ENCODE measurements around the gene TRMO. TPM values are rescaled to one million over a fixed set of nuclear protein-coding genes. Genes with fewer than 3 reads are reported as not detected.

TRMO gene
- total and polyA plus RNA-seq, 7 donors: 6.7 to 13.9 (median 9.2) TPM

GRCh38 chr9:97933297-97933998 is 11.1 kb upstream of the TRMO start:
- H3K4me1 ChIP-seq: no peaks in the 10 kb centered on the region
- ATAC-seq (no peak), DNase-seq (no peak)
- no peak overlapping the region for H3K4me3 ChIP-seq
- TF ChIP-seq CTCF (IDR thresholded peaks at IDR 0.05): no peak
- intact Hi-C loops (cut with DNase I): no loop called here
- no peak overlapping the region for H3K27ac ChIP-seq
- WGBS, 3 donors: 66 to 78% (median 74%) methylated on average over 4 of the region's 4 CpGs
- H3K27me3 ChIP-seq (ENCODE audit: insufficient read depth in 3 of 3, low read length in 2 of 3): peaks cover 0 to 17% (median 8%) of the 10 kb centered on the region in 3 donors
- H3K9me3 ChIP-seq: no peaks in the 10 kb centered on the region
- H3K36me3 ChIP-seq (ENCODE audit: insufficient read depth in 1 of 2, low read depth in 1 of 2): no peaks in the 10 kb centered on the region

- intact Hi-C loops (cut with DNase I): no loop called here
- DNase-seq (no peak), ATAC-seq (no peak)
- 46 to 54% (median 48%) methylated on average over 3 of the region's 3 CpGs for WGBS, 3 donors
- Histone ChIP-seq H3K27ac (no peak overlapping the region), H3K4me1 (no peaks in the 10 kb centered on the region), H3K36me3 (ENCODE audit: insufficient read depth in 1 of 2, low read depth in 1 of 2) (no peaks in the 10 kb centered on the region), H3K27me3 (ENCODE audit: insufficient read depth in 3 of 3, low read length in 2 of 3) (peaks cover 0 to 17% (median 8%) of the 10 kb centered on the region in 3 donors), H3K9me3 (no peaks in the 10 kb centered on the region), H3K4me3 (no peak overlapping the region)
- TF ChIP-seq CTCF (IDR thresholded peaks at IDR 0.05): no peak
Observed at GRCh38 chr9:97930972-97931371, 8.7 kb upstream of the TRMO start.

- no peak for TF ChIP-seq CTCF (IDR thresholded peaks at IDR 0.05)
- ATAC-seq: no peak
- Histone ChIP-seq H3K27ac (no peak overlapping the region), H3K4me3 (no peak overlapping the region), H3K9me3 (no peaks in the 10 kb centered on the region), H3K36me3 (ENCODE audit: insufficient read depth in 1 of 2, low read depth in 1 of 2) (no peaks in the 10 kb centered on the region), H3K4me1 (no peaks in the 10 kb centered on the region), H3K27me3 (ENCODE audit: insufficient read depth in 3 of 3, low read length in 2 of 3) (peaks cover 0 to 12% (median 8%) of the 10 kb centered on the region in 3 donors)
- intact Hi-C loops (cut with DNase I): loop anchor here in 1 of 2 donors (5.0 kb wide), 1 partner anchor 278 kb away; no protein-coding TSS in a partner anchor
- 50 to 61% (median 60%) methylated on average over 4 of the region's 4 CpGs for WGBS, 3 donors
- DNase-seq: no peak
Observed at GRCh38 chr9:97928986-97929604, 6.8 kb upstream of the TRMO start.

GRCh38 chr9:97925497-97926334 is 3.4 kb upstream of the TRMO start:
- ATAC-seq (no peak), DNase-seq (no peak)
- no peak for TF ChIP-seq CTCF (IDR thresholded peaks at IDR 0.05)
- intact Hi-C loops (cut with DNase I): loop anchor here (2.0 to 5.0 kb wide), 4 partner anchors 55 to 339 kb away; no protein-coding TSS in a partner anchor
- Histone ChIP-seq H3K36me3 (ENCODE audit: insufficient read depth in 1 of 2, low read depth in 1 of 2) (no peaks in the 10 kb centered on the region), H3K9me3 (no peaks in the 10 kb centered on the region), H3K27ac (no peak overlapping the region), H3K4me3 (no peak overlapping the region), H3K4me1 (peaks cover 13% of the 10 kb centered on the region), H3K27me3 (ENCODE audit: insufficient read depth in 3 of 3, low read length in 2 of 3) (peaks cover 0 to 4% (median 0%) of the 10 kb centered on the region in 3 donors)
- WGBS, 3 donors: 69 to 79% (median 73%) methylated on average over 5 of the region's 5 CpGs

All from psoas muscle (tissue), 8 donors.